Tibial nerve (tissue), 4 donors: ENCODE data around the gene WDPCP. TPM values are rescaled to one million over a fixed set of nuclear protein-coding genes. Genes with fewer than 3 reads are reported as not detected.

Source experiments
- DNase-seq, 2 donors: peaks; one replicate each; pipeline ENCODE4 v3.0.0-alpha.2; 2019; ENCODE audit warnings: low spot score in 2 of 2
- H3K27ac ChIP-seq, 4 donors: fragments of 200-600 bp; sonication (generic) in 3 of 4; one replicate each; pipeline ENCODE4 v1.5.1; 2017 to 2019; ENCODE audit warnings: mild to moderate bottlenecking in 1 of 4
- H3K27me3 ChIP-seq, 2 donors: fragments of 200-600 bp; sonication (generic) in 1 of 2; one replicate each; pipeline versions ENCODE4 v1.5.1 to v1.6.0; 2017 to 2019
- H3K36me3 ChIP-seq, 3 donors: fragments of 200-600 bp; sonication (generic); one replicate each; pipeline ENCODE4 v1.5.1; 2018 to 2019
- H3K4me1 ChIP-seq, 4 donors: fragments of 200-600 bp; sonication (generic) in 3 of 4; one replicate each; pipeline ENCODE4 v1.5.1; 2017 to 2019
- H3K4me3 ChIP-seq, 4 donors: fragments of 200-600 bp; sonication (generic) in 3 of 4; one replicate each; pipeline ENCODE4 v1.5.1; 2017 to 2019; ENCODE audit warnings: mild to moderate bottlenecking in 1 of 4, moderate library complexity in 1 of 4
- H3K9me3 ChIP-seq, 4 donors: fragments of 200-600 bp; sonication (generic) in 3 of 4; one replicate each; pipeline ENCODE4 v1.5.1; 2017 to 2019
- CTCF ChIP-seq, 5 experiments: fragments of 200-600 bp in 3 of 5; fragments of 450-650 bp in 2 of 5; sonication (generic) in 3 of 5; IDR thresholded peaks; one replicate each; pipeline ENCODE4 v1.5.1; 2016 to 2019; ENCODE audit warnings: antibody characterized with exemption in 5 of 5, mild to moderate bottlenecking in 3 of 5, moderate library complexity in 2 of 5
- EP300 ChIP-seq, 2 donors: sonication (generic); formaldehyde crosslinking; IDR thresholded peaks; one replicate each; pipeline ENCODE4 v1.6.1; 2017; ENCODE audit warnings: antibody characterized with exemption in 2 of 2, mild to moderate bottlenecking in 1 of 2
- POLR2A ChIP-seq, 2 donors: fragments of 450-650 bp; IDR thresholded peaks; one replicate each; pipeline ENCODE4 v1.6.1; 2017; ENCODE audit warnings: antibody characterized with exemption in 2 of 2, mild to moderate bottlenecking in 2 of 2, moderate library complexity in 2 of 2
- WGBS, 2 donors: methylation state at CpG; one replicate each; pipeline ENCODE4 v1.1.5; 2018; 5-methylcytosine and 5-hydroxymethylcytosine counted together
- total RNA-seq, 4 donors: library from RNA; depleted of rRNA; stranded (reverse); fragments of >200 nt; gene quantifications; one replicate each; pipeline ENCODE4 v1.1.0, GENCODE V29; 2016

The WDPCP gene
- total RNA-seq, 4 donors from 2014 or later, result 14.4 to 22.4 (median 20.4) TPM

- Histone ChIP-seq H3K27me3 (no peaks in the 10 kb centered on the region), H3K36me3 (no peaks in the 10 kb centered on the region), H3K4me1 (no peaks in the 10 kb centered on the region), H3K9me3 (peaks cover 0 to 57% (median 10%) of the 10 kb centered on the region in 4 donors), H3K4me3 (no peak overlapping the region), H3K27ac (no peak overlapping the region)
- no peak for TF ChIP-seq POLR2A (IDR thresholded peaks at IDR 0.05)
- no peak for TF ChIP-seq CTCF (IDR thresholded peaks at IDR 0.05)
- TF ChIP-seq EP300 (IDR thresholded peaks at IDR 0.05), result no peak
- 96% methylated on average over 1 of the region's 1 CpG for WGBS, 2 donors
- DNase-seq, result no peak
These were observed 483.8 kb downstream of the WDPCP start for GRCh38 chr2:63104482-63104881.

GRCh38 chr2:63101954-63102353 is 486.3 kb downstream of the WDPCP start:
- no peak for TF ChIP-seq CTCF (IDR thresholded peaks at IDR 0.05)
- TF ChIP-seq EP300 (IDR thresholded peaks at IDR 0.05), result no peak
- TF ChIP-seq POLR2A (IDR thresholded peaks at IDR 0.05), result no peak
- H3K27me3 ChIP-seq, result no peaks in the 10 kb centered on the region

GRCh38 chr2:63099032-63099431 is 489.2 kb downstream of the WDPCP start:
- H3K27ac ChIP-seq, result no peak overlapping the region
- no peak for DNase-seq
- WGBS, 2 donors, result 93 to 95% methylated on average over 1 of the region's 1 CpG
- no peaks in the 10 kb centered on the region for H3K4me1 ChIP-seq
- TF ChIP-seq POLR2A (IDR thresholded peaks at IDR 0.05) (no peak), CTCF (IDR thresholded peaks at IDR 0.05) (no peak), EP300 (IDR thresholded peaks at IDR 0.05) (no peak)
- no peaks in the 10 kb centered on the region for H3K27me3 ChIP-seq
- no peak overlapping the region for H3K4me3 ChIP-seq
- H3K36me3 ChIP-seq, result no peaks in the 10 kb centered on the region
- H3K9me3 ChIP-seq, result peaks cover 0 to 29% (median 6%) of the 10 kb centered on the region in 4 donors

More at GRCh38 chr2:63101954-63102353, 486.3 kb downstream of the WDPCP start:
- DNase-seq, result no peak
- Histone ChIP-seq H3K4me3 (no peak overlapping the region), H3K36me3 (no peaks in the 10 kb centered on the region), H3K27ac (no peak overlapping the region), H3K4me1 (no peaks in the 10 kb centered on the region), H3K9me3 (peaks cover 0 to 57% (median 10%) of the 10 kb centered on the region in 4 donors)
- WGBS, 2 donors, result 86 to 89% methylated on average over 2 of the region's 2 CpGs

GRCh38 chr2:63096491-63096890 is 491.8 kb downstream of the WDPCP start:
- Histone ChIP-seq H3K4me3 (no peak overlapping the region), H3K27ac (no peak overlapping the region), H3K4me1 (no peaks in the 10 kb centered on the region), H3K27me3 (no peaks in the 10 kb centered on the region), H3K36me3 (no peaks in the 10 kb centered on the region), H3K9me3 (peaks cover 0 to 9% (median under 1%) of the 10 kb centered on the region in 4 donors)
- no peak for DNase-seq
- WGBS, 2 donors, result 32 to 49% methylated on average over 1 of the region's 1 CpG
- TF ChIP-seq EP300 (IDR thresholded peaks at IDR 0.05), result no peak
- TF ChIP-seq POLR2A (IDR thresholded peaks at IDR 0.05), result no peak
- TF ChIP-seq CTCF (IDR thresholded peaks at IDR 0.05), result no peak

GRCh38 chr2:63093502-63093901 is 494.8 kb downstream of the WDPCP start:
- Histone ChIP-seq H3K9me3 (no peaks in the 10 kb centered on the region), H3K27ac (no peak overlapping the region), H3K36me3 (no peaks in the 10 kb centered on the region), H3K4me3 (no peak overlapping the region), H3K4me1 (no peaks in the 10 kb centered on the region), H3K27me3 (no peaks in the 10 kb centered on the region)
- TF ChIP-seq CTCF (IDR thresholded peaks at IDR 0.05) (no peak), POLR2A (IDR thresholded peaks at IDR 0.05) (no peak), EP300 (IDR thresholded peaks at IDR 0.05) (no peak)
- DNase-seq, result no peak
- 77 to 90% methylated on average over 1 of the region's 1 CpG for WGBS, 2 donors
